GM18907 (cell line): ENCODE data around the gene CHMP4A.

ENCODE experiments used
- ATAC-seq: cut with Tn5 transposase; IDR thresholded peaks from one replicate; pipeline ENCODE4 v1.9.1; 2021; ENCODE audit warnings: mild to moderate bottlenecking, moderate library complexity; ENCODE audit not compliant: unreplicated experiment

CHMP4A gene, protein sequence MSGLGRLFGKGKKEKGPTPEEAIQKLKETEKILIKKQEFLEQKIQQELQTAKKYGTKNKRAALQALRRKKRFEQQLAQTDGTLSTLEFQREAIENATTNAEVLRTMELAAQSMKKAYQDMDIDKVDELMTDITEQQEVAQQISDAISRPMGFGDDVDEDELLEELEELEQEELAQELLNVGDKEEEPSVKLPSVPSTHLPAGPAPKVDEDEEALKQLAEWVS

DNA sequence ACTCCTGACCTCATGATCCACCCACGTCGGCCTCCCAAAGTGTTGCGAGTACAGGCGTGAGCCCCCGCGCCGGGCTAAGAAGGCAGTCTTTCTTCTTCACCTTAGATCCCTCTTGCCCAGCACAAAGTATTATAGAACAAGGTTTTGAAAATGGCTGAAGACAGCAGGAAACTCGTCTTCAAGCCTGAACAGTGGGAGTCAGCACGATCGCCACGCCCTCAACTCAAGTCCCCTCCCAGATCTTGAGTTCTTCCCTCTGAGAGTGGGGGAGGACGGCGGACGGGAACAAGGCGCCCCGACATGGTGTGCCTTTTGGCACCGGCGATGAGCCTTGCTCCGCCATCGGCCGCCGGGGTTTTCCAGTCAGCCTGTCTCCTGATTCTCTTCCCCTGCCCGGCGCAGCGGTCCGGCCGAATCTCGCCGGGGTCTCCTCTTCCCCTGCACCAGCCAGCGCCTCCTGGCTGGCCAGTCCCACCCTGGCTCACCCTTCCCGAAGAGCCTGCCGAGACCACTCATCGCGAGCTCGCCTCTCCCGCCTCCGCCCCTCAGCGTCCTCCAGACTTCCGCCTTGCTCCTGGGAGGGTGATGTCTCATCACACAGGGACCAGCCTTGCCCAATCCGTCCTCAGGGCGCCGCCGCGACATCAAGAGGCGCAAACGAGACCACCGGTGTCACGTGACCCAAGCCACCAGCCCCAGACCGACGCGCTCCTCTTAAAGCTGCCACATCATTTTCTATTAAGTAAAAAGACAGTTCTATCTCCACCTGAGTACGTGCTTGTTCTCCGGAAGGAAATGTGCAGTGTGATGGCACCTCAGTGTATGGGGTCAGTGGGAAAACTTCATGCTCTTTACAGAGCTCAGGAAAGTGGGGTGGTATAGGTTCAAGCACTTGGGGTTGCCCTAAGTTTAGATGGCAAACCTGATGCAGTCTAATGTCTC, at the start of gene CHMP4A:
Gene CHMP4A (minus strand): TSS at position 565 of the 942 bp plus-strand sequence. CDS start 49 bp downstream, at position 516.
- ATAC-seq: peak; percentile 86

DNA sequence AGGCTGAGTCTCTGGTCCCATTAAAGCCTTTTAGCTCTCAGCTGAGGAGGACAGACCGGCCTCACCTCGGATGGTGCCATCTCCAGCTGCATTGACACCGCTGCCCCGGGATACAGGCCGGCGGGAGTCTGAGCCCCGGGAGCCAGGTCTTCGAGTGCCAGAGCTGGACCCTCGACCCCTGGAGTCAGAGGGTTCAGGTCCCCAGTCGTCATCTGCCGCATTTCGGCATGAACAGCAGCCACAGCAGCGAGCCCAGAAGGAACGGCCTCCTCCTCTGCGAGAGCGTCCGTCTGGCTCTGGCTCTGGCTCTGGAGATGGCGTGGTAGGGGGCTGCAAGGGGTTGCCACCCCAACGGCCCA, 48.7 kb upstream of the CHMP4A start:
- no peak for ATAC-seq

DNA sequence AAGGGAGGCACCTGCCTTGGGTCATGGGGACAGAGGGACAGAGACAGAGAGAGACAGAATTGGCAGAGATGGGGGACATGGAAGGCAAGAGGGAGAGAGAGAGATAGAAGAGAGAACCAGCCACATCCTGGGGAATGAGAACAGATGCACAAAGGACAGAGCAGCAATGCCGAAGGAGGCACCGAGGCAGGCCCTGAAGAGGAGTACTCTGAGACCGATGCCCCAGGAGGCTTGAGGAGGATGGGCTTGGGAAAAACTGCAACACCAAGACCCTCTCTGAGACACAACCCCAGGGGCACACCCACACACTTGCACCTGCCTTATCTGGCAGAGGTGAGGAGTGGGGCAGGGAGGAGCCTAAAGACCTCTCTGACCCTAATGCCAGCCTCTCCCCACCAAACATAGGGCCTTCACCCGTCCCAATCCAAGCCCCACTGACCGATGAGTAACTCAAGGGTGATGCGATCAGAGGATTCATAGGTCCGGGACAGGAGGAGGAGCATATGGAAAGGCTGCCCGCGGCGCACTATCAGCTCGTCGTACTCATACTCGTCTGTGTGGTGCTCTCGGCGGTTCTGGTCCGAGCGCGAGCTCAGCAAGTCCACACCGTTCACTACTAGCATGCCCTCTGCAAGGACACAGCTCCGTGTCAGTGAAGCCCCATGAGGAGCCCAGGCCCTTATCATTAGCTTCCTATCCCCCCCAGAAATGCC, 48.1 kb upstream of the CHMP4A start:
- no peak for ATAC-seq

DNA sequence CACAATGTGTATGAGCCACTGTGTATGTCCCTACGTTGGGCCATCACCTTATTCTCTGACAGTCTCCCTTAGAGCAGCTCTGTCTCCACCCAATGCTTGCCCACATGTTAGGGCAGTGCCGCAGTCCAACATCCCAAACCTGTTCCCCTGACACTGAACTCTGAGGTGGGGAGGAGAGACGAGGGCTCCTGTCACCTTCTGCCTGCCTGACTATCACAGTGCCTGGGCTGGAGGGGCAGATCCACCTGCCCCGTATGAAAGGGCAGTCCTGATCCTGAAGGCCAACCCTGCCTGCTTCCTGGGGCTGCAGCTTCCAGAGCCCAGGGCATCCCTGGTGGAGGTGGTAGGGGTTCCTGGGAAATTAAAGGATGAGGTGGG, 47.5 kb upstream of the CHMP4A start:
- ATAC-seq: no peak

DNA sequence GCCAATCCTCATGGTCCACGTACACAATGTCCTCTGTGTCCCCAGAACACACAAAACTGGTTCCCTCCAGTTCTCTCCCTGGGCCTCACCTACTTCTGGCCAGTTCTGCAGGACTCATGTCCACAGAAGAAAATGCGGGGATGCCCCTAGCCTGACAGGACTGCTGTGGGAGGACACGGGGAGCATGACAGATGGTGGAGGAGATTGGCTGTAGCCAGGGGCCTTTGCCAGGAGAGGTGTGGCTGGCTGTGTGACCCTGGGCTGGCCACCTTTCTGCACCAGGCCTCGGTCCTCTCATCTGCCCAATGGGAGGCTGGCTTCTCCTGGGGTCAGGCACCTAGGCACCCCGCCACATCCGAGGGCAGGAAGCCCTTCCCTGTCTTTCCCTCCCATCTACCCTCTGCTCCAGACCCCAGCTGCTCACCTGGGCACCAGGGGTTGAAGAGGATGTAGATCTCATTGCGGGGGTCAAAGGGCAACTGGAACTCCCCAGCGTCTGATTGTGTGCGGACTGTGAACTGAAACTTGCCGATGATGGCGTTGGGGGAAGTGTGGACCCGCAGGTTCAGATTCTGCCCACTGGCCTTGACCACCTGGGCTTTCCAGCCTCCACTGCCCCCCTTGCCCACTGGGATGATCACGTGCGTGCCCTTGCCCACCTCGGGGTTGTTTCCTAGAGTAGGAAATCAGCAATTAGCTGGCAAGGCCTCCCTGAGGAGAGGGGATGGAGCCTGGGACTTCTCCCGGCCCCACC, 46.9 kb upstream of the CHMP4A start:
- no peak for ATAC-seq

DNA sequence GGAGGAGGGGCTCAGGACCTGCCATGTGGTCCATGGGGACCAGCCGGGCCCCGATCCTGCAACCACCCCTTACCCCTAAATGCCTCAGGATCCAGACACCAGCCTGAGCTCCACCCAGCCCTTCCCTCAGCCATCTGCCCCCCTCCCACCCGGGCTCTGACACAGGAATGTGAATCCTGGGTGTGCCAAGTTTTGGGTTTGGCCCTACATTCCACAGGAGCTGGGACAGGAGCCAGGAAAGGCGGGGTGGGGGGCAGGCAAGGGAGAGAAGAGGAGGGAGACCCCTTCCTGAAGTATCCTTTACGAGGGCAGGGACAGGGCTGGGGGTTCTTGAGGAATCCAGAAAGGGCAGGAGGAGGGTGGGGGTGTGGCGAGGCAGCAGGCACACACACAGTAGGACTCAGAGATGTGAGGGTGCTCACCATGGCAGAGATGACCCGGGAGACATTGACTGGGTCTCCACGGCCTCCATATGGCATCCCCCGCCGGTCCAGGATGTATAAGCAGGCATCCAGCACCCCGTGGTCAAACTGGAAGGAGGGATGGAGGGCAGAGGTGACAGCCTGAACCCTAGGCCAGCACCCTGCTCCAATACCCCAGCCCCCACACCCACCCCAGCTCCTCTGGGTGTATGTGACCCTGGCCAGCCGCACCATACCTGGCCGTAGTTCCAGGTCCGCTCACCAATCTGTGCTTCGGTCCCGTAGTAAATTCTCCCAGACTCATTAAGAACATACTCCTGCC, 46.2 kb upstream of the CHMP4A start:
- ATAC-seq: no peak

DNA sequence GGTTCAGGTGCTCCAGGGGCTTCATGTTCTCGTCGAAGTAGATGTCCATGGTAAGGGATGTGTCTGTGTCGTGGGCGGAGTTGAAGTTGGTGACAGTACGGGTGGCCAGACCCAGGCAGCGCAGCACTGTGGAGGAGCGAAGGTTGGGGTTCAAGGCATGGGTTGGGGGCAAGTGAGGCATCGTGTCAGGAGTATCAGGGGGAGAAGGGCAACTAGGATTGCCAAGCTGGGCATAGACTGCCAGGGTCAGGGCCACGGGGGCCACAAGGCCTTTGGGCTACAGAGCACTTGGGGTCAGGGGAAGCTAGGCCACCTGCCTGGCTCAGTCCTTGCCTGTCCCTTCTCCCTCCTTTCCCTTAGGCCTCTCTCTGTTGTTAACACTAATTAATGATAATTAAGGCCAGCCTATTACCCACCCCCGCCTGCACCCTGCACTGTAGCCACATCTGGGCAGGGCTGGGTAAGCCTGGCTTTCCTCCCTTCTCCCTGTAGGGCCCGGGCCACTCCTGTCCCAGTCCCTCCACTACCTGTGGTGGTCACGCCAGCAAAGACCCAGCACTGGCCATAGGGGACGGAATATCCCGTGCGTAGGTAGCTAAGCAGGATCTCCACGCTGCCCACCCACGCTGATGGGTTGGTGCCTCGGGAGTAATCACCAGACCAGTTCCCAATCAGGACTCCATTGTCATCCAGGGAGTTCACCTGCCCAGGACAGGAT, 45.4 kb upstream of the CHMP4A start:
- no peak for ATAC-seq

DNA sequence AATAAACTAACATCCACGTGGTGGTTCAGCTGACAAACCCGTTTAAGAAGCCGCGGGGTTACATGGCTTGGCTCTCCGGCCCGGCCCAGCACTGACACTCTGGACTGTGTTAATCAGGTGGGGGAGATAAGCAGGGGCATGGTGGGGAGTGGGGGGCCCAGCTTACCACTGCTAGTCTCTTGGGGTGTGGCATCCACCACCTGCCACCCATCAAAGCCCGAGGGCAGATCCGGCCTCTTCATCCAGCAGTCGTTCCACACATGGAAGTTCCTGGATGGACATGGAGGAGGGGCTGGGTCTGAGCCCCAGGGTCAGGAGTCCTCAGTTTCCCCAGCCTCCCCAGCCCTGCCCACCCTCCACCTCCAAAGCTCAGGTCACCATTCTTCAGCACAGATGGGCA, 44.8 kb upstream of the CHMP4A start:
- ATAC-seq: no peak

DNA sequence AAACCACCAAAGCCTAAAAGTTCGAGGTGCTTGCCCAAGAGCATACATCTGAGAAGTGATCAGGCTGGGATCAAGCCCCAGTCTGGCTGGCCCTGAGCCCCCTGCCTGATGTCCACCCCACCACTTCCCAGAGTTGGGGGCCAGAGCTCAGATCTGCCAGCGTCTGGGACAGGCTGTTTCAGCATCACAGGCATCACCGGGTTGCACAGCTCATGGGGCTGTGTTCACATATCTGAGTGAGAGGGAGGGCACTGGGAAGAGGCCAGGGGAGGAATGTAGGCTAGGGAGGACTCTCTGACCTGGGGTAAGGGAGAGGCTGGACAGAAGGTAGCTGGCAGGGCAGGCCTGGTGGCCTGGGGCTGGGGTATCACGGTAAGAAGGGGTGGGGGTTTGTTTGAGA, 43.7 kb upstream of the CHMP4A start:
- ATAC-seq: no peak

DNA sequence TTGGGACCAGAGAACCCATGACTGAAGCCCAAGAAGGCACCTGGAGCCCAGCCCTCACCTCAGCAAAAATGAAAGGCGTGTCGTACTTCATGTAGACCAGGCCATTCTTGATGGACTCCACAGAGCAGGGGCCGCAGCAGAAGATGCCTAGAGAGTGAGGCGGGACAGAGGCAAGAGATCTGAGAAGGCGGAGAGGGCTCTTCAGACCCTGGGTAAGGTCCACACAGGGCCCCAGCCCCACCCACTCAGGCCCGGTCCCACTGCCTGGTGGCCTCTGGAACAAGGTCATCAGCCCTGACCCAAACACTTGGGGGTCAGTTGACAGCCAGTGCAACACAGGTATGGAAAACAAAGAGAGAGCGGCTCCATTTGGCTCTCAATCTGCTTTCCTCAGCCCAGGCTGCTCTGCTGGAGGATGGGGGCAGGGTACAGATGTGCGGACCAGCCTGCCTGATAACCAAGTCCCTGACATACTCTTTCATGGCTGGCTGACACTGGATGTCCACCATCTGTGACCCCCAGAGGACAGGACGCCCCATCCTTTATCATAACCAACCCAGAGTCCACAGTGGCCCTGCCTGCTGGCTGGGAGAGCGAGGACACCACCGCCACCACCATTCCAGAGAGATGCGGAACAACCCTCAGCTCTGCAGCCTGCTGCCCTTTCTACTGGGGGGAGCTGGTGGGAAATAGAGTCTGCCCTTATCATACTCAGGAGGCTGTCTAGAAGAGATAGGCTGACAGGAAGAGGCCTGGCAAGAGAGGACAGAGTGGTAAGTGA, 42.8 kb upstream of the CHMP4A start:
- ATAC-seq: no peak

DNA sequence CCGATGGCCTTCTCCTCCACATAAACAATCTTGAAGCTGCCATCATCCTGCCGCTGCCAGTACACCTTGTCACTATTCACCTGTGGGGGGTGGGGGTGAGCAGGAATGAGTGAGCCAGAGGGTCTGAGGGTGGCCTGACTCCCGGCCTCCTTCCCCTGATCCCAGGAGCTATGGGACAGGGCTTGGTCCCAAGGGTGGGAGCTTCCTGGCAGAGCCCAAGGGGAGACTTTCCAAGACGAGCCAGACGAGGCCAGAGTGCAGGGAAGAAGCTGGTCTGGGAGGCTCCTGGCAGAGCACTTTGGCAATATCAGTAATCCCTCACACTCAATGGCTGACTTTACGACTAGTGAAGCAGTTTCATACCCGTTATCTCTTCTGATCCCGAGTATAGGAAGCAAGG, 42.1 kb upstream of the CHMP4A start:
- no peak for ATAC-seq

DNA sequence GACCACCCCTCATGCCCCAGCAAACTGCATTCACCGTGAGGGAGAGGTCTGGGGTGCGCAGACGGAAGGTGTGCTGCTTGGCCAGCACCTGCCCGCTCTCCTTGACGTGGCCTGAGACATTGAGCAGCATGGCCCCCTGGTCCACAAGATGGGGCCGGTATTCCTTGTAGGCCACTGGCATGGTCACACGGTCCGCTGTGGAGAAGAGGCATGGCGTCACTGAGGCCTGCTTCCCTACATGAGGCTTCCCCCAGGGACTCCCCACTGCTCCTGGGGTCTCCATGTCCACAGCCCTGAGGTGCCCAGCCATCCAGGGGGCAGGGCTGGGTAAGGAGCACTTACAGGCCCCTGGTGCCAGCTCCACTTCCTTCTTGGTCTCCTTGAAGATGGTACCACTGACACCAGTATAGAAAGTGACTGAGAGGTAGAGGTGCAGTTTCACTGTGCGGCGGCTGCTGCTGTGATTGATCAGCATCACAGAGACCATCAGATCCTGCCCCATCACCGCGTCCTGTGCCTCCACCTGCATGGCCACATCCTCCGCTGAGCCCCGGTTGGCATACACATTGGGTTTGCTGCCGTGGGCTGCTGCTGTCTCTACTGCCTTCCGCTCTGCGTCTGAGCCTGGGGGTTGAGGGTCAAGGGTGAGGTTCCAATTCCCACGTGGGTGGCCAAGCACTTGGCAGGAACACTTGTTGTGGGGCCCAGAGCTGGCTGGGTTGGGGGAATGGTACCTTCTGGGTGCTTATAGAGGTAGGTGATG, 41.5 kb upstream of the CHMP4A start:
- ATAC-seq: no peak

DNA sequence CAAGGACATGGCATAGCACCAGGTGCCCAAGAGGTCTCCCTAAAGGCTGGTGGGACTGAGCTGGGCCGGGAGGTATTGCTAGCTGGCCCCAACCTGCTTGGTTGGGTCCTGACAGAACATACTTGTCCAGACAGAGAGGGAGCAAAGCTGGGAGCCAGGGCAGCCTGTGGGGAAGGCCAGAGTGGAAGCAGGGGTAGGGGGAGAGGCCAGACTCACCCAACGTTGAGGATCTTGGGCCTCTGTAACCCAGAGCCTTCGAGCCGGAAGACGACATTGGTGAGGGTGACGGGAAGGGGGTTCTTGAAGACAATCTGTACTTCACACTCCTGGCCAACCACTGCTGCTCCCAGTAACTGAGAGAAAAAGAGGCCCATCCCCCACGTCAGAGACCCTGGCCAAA, 40.6 kb upstream of the CHMP4A start:
- no peak for ATAC-seq

DNA sequence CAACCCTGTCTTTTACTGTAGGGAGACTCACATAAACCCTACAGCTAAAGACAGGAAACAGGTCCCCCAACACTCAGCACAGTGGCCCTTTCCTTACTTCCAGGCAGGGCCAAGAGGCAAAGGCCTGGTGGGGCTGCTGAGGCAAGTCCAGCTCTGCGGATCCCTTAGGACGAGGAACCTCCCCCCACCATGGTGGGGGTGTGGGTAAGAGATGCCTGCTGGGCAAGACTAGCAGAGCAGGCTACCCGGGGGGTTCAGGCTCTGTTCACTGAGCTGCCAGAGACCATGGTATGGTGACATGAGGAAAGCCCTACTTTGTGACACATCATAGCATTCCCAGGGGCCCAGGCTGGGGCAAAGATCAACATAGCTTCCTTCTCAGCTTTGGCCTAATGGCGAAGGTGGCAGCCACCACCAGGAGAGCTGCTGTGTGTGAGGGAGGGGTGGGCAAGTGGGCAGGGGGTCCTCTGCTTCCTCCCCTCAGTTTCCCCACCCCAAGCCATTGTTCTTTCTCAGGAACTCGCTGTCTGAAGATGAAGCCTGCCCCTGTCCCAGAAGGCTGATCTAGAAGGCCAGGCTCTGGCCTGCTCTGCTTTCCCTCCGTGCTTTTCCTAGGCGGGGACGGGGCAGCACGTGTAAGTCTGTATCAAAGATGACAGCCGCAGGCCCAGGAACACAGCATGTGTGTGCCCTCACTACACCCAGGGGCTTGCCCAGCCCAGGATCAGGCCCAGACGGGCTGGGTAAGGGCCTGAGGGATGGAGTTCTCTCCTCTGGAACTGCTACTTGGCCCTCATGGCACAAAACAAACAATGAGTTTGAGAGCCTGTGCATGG, 39.2 kb upstream of the CHMP4A start:
- no peak for ATAC-seq

DNA sequence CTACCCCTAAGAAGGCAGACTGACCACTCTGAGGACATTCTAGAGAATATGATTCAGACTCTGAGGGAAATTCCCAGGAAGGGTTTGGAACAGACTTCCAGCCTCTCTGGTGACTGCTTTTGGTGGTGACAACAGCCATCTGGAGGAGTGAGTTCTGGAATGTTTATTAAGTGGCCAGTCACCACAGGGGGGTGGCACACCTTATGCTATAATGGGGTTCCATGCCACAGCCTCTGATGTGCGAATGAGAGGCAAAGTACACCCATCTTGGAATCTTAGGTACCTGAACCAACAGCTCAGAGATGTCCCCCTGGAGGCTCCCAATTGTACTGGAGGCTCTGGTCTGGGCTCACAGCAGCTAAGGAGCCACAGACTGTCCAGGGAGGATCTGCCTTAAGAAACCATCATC, 38.6 kb upstream of the CHMP4A start:
- no peak for ATAC-seq

DNA sequence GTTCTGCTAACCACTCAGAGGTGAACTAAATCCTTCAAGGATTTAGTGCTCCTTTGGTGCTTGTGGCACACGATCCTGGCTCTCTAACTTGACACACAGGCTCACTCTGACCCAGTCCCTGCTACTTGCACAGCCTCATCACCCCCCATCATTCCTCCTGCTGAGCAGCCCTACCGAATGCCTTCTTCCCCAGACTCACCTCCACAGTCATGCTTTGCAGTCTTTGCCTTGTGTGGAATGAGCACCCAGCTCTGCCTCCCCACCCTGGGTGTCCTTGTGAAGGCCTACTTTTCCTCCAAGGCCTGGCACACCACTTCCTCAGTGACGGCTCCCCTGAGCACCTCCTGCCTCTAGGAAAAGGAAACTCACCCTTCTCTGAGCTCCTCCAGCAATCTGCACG, 37.1 kb upstream of the CHMP4A start:
- no peak for ATAC-seq
